ENCODE measurements around the gene GCNA.
"Not testable (repeated sequence)": the region's sequence is repeated elsewhere in the genome, so short reads cannot be mapped to it uniquely, and the experiment has no call there.

The GCNA gene

DNA sequence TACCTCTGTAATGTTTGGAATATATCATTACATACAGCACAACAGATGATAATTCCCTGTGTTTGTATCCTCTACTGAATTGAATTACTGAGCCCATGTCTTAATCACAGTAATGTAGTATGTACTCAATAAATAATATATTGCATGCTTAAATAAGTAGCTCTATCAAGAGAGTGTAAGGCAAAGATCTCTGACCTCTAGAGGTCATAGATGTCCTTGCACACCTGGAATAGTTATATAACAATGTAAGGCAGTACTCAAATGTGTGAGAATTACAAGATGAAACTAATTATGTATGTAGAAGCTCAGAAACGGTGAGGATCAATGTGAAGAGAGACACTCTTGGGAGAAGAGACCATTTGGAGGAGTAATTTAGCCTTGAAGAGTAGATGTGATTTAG lies 14.3 kb upstream of the GCNA start:
- no peak for DNase-seq

DNA sequence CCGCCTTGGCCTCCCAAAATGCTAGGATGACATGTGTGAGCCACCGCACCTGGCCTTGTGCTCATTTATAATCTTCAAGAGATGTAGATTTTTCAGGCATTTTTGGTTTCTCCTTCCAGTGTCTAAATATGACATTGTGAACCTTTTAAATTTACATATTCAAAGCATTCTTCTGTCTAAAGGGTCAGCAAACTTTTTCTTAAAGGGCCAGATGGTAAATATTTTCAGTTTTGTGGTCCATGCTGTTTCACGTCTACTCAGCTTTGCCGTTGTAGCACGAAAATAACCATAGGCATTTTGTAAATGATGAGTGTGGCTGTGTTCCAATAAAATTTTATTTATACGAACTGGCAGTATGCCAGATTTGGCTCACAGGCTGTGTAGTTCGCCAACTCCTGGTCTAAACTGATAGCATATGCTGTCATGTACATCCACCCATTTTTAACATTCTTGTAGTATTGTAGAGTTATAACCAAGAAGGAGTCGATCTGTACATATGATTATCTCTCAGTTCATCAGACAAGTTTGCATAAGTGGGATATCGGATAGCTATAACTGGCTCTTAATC lies 12.7 kb upstream of the GCNA start:
- DNase-seq: no peak

GRCh38 chrX:71571390-71571789 lies 6.8 kb upstream of the GCNA start:
- DNase-seq: not testable (repeated sequence)

DNA sequence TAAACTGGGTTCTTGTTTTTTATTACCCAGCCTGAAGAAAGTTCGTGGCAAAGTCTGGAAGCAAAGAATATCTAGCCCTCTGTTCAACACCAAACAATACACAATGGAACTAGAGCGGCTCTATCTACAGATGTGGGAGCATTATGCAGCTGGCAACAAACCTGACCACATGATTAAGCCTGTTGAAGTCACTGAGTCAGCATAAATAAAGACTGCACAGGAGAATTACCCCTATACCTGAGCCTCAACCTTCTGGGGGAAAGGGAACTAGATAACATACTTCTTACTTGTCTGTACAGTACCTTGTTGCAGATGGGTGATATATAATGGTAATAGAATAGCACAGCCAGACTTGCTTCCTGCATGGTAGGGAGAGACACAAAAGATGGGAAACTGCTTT lies 4.6 kb upstream of the GCNA start:
- no peak for DNase-seq

GRCh38 chrX:71577682-71578081 lies 555 bp upstream of the GCNA start:
- no peak for DNase-seq

DNA sequence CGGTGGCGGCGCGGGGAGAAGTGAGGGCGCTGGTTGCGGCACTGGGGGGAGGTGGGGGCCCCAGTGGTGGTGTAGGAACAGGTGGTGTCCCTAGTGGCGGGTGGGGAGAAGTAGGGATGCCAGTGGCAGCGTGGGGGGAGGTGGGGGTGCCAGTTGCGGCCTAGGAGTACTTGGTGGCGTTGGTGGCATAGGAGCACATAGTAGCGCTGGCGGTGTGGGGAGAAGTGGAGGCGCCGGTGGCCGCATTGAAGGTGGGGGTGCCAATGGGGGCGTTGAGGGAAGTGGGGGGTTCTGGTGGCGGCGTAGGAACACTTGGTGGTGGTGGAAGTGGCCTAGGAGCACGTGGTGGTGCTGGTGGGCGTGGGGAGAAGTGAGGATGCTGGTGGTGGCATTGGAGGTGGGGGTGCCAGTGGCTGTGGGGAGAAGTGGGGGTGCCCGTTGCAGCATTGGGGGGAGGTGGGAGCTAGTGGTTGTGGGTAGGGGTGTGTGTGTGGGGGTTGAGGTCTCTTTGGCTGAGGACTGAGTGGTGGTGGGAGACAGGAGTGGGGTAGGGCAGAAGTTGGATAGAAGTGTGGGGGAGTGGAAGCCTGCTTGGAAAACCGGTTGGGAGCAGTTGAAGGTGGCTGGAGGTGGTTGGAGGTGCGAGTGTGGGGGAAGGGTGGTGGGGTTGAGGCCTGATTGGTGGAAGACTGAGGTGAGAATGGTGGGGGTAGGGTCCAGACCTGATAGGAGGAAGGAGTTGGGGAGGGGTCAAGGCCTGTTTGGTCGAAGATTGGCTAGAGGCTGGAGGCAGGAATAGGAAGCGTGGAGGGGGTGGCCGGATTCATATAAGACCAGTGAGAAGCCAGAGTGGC lies 1.1 kb downstream of the GCNA start:
- no peak for DNase-seq

DNA sequence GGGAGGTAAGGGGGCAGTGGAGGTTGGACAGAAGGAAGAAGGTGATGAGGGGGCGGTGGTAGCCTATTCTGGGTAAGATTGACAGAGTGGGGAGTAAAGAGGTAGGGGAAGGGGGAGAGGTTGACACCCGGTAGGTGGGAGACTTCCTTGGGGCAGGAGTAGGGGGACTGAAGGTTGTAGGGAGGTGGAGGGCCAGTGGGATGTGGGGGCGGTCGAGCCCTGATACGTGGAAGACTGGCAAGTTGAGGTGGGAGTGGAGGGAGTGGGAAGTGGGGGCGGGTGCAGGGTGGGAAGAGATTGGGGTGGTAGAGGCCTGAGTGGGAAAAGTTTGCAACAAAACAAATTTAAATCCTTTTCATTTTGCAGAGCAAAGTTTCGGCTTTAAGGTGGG lies 1.7 kb downstream of the GCNA start:
- no peak for DNase-seq

DNA sequence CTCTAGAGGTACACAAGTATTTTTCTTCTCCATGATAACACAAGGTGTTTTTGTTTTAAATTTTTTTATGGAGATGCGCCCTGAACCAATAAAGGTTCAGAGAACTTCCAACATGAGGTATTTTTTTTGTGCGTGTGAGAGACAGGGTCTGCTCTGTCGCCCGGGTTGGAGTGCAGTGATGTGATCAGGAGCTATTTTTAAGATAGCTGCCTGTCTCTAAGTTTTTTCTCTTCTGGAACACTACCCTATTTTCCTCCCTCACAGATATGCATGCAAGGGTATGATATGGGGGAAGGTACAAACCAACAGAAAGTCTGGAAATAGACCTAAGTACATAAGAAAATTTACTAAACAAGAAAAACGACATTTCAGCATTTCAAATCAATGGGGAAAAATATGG lies 3.0 kb downstream of the GCNA start:
- no peak for DNase-seq

DNA sequence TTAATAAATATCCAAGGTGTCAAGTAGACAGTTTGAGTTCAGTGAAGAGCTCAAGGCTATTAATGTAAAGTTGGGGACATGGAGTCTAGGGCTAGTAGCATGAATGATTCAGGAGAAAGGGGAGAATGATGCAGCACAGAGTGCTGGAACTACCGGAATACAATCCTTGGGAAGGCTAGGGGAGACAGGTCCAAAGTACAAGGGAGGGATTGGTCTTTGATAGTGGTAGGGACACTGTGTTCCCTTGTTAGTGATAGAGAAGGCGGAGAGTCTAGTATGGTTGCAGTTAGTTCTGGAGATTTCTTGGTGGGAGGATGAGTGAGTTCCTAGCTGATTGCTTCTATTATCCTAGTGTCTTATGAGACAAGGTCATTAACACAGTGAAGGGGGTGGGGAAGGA lies 8.7 kb downstream of the GCNA start:
- no peak for DNase-seq

- DNase-seq: not testable (repeated sequence)
These were observed 15.0 kb downstream of the GCNA start for GRCh38 chrX:71593210-71593609.

- DNase-seq: no peak
These were observed 21.7 kb downstream of the GCNA start for GRCh38 chrX:71599965-71600364.

- no peak for DNase-seq
These were observed 25.4 kb downstream of the GCNA start for GRCh38 chrX:71603618-71604017.

DNA sequence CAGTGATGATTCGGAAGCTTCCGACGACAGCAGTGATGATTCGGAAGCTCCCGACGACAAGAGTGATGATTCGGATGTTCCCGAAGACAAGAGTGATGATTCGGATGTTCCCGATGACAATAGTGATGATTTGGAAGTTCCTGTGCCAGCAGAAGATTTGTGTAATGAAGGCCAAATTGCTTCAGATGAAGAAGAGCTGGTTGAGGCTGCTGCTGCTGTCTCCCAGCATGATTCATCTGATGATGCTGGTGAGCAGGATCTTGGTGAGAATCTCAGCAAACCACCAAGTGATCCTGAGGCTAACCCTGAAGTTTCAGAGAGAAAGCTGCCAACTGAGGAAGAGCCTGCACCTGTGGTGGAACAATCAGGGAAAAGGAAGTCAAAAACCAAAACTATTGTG lies 25.9 kb downstream of the GCNA start:
- no peak for DNase-seq

DNA sequence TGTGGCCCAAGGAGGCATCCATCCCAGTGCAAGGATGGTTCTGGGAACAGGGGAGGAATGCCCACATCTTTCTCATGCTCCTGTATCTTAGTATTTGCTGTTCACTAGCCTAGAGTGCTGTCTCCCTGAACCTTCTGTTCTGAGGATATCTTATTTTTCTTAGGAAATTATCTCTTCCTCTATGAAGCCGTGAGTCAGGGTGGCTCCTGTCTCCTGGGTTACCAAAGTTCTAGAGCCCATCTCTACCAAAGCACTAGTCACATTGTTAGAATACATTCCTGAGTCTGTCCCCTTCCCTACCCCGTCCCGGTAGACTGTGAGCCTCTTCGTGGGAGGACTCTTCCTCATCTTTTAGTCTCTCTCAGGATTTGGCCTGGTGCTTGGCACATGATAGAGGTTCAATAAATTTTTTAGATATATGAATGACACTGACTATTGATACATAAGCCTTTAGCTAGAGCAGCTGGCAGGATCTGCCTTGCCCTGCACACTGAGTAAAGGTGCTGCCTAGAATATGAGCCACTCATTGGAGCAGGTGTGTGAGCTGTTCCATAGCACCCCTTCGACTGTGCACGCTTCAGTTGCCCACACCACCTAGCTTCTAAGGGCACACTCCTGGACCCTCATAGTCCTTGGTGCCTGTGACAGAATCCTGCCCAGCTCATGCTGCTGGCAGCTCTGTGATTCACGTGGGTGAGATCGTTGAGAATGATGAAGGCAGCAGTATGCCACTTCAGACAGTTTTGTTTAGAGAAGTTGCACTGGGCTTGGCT lies 26.7 kb downstream of the GCNA start:
- no peak for DNase-seq

DNA sequence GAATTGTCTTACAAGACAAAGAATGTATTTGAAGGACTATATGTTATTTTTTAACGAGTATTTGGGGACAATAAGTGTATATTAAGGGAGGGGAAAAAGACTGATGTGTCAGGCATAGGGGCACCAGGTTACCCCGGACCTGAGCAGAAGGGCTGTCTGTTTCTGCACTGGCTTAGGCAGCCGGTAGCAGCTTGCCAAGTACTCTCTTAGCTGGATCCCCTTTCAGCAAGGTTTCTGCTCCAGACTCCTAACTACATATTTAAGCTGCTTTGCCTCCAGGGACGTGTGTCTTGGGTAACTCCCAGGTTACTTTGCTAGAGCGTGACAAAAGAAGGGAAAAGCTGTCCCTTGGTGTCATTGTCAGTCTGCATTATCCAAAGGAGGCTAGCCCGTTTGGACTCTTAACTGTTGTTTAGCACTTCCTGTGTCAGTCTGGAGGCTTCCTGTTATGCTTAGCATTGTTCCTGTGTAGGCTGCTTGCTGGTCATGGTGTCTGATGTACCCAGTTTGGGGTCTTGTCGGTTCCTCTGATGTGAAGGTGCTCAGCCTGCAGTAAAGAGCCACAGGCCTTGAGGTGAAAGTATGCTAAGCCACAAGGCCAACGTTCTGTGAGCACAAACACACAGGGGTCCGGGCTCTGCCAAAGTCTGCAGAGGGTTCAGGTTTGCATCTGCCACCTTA lies 28.4 kb downstream of the GCNA start:
- no peak for DNase-seq

DNA sequence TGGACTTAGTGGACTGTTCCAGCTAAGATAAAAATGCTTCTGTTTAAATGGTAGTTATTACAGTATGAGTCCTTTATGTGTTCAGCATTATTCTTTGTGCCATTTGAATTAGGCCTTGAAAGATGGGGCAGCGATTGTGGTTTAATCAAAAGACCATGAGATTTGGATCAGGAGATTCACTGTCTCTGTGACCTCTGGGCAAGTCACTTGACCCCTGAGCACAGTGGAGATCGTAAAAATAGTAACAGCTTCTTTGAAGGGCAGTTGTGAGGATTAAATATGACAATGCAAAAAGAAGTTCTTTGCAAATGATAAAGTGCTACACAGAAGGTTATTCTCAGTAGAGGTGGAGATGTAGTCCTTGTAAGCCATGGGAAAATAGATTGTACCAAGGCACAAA lies 29.3 kb downstream of the GCNA start:
- no peak for DNase-seq

DNA sequence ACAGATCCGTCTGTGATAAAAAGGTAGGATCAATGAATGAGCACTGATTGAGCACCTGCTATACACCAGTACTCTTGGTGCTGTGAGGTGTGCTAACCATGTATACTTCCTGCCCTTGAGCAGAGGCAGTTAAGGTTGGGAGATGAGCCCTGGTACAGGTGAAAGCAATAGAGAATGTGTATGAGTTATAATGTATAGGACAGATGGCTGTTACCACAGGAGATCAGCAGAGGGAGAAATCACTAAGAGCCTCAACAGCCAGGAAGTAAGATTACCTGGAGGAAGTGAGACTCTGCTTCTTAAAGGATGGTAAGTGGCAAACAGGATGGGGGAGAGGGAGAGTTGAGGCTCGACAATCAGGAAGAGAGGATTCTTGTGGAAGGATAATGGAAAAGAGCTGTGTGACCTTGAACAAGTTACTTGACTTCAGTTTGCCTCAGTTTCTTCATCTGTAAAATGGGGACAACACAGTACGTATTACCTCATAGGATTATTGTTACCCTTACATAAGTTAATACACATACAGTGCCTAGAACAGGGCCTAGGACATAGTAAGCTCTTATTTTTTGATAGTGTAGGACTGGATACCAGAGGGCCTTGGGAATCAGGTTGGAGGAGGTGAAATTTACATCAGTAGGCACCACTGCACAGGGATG lies 31.0 kb downstream of the GCNA start:
- no peak for DNase-seq

GRCh38 chrX:71611736-71612135 lies 33.5 kb downstream of the GCNA start:
- DNase-seq: not testable (repeated sequence)

DNA sequence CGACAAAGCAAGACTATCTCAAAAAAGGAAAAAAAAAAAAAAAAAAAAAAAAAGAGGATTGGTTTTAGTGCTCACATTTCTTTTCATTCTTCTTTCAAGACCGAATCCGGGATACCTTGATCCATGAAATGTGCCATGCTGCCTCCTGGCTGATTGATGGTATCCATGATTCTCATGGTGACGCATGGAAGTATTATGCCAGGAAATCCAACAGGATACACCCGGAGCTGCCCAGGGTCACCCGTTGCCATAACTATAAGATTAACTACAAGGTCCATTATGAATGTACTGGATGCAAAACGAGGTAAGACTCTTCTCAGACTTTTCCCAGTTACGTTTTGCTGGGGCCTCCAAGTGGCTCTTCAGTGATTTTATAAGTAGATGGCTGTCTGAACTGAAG lies 34.0 kb downstream of the GCNA start:
- no peak for DNase-seq

GRCh38 chrX:71615056-71615455 lies 36.8 kb downstream of the GCNA start:
- DNase-seq: no peak

DNA sequence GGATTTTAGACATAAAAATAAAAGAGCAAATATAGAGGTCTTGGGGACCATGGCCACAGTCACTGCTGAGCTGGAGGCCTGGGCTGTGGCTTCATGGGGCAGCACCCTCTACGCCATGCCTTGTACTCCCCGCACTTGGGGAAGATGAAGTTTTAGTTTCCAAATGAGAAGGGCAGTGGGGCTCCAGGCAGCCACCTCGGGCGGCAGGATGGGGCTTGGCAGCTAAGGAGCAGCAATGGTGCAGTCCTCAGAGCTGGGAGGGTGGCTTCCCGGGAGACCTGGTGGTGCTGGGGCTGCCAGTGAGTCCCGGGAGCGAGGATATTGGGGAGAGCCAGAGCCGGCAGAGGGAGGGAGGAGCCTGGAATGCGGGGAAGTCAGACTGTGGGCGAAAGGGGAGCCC lies 37.7 kb downstream of the GCNA start:
- DNase-seq: no peak

GRCh38 chrX:71616672-71617529 lies 38.7 kb downstream of the GCNA start:
- DNase-seq: no peak
